GM21737 (cell line): ENCODE data around the gene YIPF5.

Experiments used
- ATAC-seq: cut with Tn5 transposase; IDR thresholded peaks from one replicate; pipeline ENCODE4 v1.9.1; 2021; ENCODE audit warnings: mild to moderate bottlenecking, moderate library complexity; ENCODE audit not compliant: unreplicated experiment

The YIPF5 gene

GRCh38 chr5:144128844-144129243 lies 41.6 kb downstream of the YIPF5 start:
- no peak for ATAC-seq

DNA sequence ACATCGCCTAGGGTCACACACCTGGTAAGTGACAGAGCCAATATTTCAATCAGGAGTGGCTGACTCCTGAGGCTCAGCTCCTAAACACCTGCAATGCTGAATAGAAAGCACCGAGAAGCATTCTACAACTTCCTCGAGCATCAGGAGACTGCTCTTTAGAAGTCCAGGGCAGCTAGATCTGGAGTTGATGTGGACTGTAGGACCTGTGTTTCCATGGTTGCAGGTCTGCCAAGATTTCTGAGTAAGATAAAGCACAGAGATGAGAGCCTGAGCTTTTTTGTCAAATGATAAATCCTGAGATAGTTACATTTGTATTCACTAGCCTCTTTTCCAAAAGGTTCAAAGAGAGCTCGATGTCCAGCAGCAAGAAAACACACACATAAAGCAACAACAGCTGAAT lies 43.8 kb downstream of the YIPF5 start:
- ATAC-seq, result no peak

DNA sequence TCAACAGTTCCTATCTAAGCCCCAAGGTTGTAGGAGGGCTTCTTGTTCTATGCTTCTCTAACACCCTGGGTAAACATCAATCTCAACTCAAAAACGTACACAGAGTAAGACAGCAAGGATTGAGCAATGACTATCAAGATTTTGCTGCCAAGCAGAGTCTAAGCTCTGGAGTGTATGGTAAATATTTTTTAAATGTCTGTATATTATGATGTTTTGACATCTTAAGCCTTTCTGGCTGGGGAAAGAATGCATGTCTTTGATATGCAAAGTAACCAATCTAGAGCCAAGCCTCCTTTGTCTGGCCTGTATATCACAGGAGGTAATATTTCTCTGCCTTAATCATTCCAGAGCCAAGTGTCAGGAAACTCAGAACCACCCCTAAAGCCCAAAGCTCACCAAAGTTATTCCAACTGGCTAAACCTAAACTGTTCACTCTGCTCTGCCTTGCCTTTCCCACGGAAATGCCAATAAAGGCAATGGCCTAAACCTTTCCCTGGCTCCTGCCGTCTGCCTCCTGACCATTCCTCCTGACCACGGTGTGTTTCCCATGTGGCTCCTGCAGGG lies 45.2 kb downstream of the YIPF5 start:
- no peak for ATAC-seq

- no peak for ATAC-seq
Observed at GRCh38 chr5:144122641-144123040, 47.8 kb downstream of the YIPF5 start.

DNA sequence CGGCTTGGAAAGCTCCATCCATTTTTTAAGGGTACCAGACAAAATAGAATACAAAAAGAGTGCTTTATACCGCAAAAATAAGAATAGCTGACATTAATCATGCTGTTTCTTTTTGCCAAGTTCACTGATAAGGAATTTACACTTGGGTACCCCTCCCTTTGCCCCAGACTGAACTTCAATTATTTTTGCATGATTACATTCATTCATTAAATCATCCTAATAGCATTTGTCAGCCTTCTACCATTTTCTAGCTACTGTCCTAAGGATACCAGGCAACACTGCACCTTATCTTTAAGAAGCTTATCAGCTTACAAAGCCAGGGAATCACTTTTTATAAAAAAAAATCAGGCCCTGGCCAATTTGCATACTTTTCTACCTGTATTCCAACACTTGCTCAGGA lies 48.4 kb downstream of the YIPF5 start:
- ATAC-seq, result no peak

DNA sequence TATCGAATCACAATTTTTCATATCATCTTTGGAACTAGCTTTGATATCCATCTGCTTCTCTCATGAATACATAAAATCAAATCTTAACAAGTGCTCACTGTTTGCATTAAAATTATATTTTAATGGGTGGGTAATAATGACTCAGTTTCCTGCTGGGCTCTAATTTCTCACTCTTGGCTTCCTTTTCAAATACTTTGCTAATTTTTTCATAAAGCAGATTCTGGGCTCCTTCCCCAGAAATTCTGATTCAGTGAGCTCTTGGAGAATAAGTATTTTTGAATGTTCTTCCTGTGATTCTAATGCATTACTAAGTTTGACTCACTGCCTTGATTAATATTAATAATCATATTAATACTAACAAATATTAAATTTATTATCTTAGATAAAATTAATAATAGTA lies 48.9 kb downstream of the YIPF5 start:
- ATAC-seq, result no peak

DNA sequence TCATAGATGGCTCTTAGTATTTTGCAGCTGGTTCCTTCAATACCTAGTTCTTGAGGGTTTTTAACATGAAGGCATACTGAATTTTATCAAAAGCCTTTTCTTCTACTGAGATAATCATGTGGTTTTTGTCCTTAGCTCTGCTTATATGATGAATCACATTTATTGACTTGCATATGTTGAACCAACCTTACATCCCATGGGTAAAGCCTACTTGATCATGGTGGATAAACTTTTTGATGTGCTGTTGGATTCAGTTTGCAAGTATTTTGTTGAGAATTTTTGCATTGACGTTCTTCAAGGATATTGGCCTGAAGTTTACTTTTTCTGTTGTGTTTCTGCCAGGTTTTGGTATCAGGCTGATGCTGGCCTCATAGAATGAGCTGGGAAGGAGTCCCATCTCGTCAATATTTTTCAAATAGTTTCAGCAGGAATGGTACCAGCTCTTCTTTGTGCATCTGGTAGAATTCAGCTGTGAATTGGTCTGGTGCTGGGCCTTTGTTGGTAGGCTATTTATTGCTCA lies 49.7 kb downstream of the YIPF5 start:
- ATAC-seq, result no peak

DNA sequence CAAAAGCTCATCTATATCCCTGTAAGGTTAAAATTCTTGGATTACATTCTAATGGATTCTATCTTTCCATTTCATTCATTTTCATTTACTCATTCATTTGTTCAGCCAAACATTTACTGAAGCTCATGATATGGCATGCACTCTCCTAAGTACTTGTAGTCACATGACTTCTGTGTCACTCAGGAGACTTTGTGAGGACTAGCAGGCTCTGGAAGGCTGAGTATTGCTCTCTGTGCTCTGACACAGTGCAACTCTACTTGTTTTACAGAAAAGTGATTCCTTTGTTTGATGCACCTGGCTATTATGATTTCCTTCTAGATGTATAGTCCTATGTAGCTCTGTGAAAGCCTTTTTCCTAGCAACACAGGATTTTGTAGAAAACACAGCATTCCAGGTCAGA lies 53.0 kb downstream of the YIPF5 start:
- no peak for ATAC-seq

DNA sequence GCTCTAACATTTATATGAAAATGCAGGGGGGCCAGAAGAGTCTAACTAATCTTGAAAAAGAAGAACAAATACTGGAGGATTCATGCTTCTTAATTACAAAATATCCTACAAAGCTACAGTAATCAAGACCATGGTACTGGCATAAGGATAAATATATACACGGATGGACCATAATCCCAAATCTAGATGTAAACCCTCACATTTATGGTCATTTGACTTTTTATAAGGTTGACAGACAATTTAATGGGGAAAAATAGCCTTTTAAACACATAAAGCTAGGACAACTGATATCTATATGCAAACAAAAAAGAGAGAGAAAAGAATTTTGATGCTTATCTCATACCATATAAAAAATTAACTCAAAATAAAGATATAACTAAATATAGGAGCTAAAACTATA lies 55.9 kb downstream of the YIPF5 start:
- no peak for ATAC-seq
